Stimulated activated CD8-positive, alpha-beta memory T cell treated with anti-CD3 and anti-CD28 coated beads, Interleukin-4, amount 100 ng/mL, for 48 hours (primary cell): ENCODE results near the gene PMM2.
"Not testable (repeated sequence)": the region's sequence is repeated elsewhere in the genome, so short reads cannot be mapped to it uniquely, and the experiment has no call there.

Experiments used
- DNase-seq: peaks from one replicate; pipeline ENCODE4 v3.0.0-alpha.2; 2020

The PMM2 gene

GRCh38 chr16:8869212-8869987 is 71.8 kb downstream of the PMM2 start:
- DNase-seq: no peak

DNA sequence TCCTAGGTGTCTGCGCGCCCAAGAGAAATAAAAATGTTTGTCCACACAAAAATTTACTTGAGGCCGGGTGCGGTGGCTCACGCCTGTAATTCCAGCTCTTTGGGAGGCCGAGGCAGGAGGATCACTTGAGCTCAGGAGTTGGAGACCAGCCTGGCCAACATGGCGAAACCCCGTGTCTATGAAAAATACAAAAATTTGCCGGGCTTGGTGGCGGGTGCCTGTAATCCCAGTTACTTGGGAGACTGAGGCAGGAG is 72.3 kb downstream of the PMM2 start:
- not testable (repeated sequence) for DNase-seq

GRCh38 chr16:8872071-8872470 is 74.4 kb downstream of the PMM2 start:
- DNase-seq: no peak

DNA sequence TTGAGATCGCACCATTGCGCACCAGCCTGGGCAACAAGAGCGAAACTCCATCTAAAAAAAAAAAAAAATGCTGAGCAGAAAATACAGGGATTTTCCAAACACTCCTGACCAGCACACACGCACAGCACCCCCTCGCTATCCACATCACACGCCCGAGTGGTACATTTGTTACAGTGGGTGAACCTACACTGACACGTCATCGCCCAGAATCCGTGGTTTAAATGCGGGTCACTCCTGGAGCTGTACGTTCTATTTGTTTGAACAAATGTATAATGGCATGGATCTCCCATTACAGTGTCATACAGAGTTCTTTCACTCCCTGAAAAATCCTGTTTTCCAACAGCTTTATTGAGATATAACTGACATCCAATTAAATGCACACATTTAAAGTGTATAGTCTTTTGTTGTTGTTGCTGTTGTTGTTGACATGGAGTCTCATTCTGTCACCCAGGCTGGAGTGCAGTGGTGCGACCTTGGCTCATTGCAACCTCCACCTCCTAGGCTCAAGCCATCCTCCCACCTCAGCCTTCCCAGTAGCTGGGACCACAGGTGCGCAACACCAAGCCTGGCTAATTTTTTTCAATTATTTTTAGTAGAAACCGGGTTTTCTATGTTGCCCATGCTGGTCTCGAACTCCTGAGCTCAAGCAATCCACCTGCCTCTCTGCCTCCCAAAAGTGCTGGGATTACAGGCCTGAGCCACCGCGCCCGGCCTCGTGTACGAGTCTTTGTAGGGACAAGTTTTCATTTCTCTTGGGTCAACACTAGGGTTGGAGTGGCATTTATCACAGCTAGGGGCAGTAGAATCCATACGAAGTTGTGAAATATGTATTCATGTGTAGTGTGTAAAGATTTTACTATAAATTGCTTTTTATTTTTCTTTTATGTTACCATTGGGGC is 75.6 kb downstream of the PMM2 start:
- no peak for DNase-seq

GRCh38 chr16:8873866-8874195 is 76.2 kb downstream of the PMM2 start:
- not testable (repeated sequence) for DNase-seq

GRCh38 chr16:8874388-8874787 is 76.7 kb downstream of the PMM2 start:
- DNase-seq: no peak

DNA sequence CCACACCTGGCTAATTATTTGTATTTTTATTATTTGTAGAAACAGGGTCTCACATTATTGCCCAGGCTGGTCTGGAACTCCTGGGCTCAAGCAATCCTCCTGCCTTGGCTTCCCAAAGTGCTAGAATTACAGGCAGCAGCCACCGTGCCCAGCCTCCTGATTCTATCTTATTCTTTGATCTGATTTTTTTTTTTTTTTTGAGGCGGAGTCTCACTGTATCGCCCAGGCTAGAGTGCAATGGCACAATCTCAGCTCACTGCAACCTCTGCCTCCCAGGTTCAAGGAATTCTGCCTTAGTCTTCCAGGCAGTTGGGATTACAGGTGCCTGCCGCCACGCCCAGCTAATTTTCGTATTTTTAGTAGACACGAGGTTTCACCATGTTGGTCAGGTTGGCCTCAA is 77.7 kb downstream of the PMM2 start:
- DNase-seq: not testable (repeated sequence)

GRCh38 chr16:8877894-8878522 is 80.4 kb downstream of the PMM2 start:
- DNase-seq: no peak

DNA sequence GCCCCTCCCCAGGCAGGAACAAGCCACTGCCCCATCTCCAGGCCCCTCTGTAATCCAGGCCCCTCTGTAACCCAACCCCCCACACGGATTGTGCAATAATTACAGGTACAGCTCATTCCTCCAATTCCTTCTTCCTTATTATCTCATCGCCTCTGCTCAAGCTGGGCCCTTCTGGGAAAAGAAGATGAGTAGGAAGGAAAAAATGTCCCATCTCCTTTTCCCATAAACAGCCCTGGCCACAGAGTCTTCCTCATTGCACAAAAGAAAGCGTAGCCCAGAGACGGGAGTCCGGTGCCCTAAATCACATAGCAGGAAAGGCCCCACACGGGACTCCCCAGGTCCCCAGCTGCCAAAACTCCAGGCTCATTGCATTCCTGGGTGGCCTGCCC is 80.9 kb downstream of the PMM2 start:
- DNase-seq: no peak

- DNase-seq: no peak
These were observed 83.3 kb downstream of the PMM2 start for GRCh38 chr16:8880839-8881510.

DNA sequence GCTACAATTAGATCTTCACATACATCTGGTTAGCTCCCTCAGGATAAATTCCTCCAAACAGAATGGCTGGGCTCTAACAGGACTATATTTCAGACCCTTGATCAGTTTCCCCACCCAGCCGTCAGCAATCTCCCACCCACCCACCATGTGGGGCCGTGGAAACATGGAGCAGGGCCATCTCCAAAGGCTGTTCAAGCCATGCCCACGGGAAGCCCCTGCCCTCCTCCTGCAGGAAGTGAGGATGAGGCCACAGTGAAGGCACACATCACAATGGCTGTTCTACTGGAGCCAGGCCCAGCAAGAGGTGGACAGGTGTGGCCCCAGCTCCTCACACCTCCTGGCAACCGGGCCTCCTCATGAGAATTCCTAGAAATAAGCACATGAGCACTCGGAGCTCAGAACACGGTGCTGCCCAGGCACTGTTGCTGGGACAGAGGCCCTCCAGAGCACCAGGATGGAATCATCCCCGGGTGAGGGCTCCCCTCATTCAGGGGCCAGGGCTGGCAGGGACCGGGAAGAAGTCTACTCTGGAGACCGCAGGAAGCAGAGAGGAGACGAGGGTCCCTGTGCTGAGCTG is 84.5 kb downstream of the PMM2 start, which contains the start of gene LITAFD:
TSS of gene LITAFD (plus strand) at position 311 of the 577 bp plus-strand sequence. CDS start 2,005 bp downstream, outside the sequence.
- no peak for DNase-seq

- DNase-seq: no peak
These were observed 85.2 kb downstream of the PMM2 start for GRCh38 chr16:8882725-8883377.

DNA sequence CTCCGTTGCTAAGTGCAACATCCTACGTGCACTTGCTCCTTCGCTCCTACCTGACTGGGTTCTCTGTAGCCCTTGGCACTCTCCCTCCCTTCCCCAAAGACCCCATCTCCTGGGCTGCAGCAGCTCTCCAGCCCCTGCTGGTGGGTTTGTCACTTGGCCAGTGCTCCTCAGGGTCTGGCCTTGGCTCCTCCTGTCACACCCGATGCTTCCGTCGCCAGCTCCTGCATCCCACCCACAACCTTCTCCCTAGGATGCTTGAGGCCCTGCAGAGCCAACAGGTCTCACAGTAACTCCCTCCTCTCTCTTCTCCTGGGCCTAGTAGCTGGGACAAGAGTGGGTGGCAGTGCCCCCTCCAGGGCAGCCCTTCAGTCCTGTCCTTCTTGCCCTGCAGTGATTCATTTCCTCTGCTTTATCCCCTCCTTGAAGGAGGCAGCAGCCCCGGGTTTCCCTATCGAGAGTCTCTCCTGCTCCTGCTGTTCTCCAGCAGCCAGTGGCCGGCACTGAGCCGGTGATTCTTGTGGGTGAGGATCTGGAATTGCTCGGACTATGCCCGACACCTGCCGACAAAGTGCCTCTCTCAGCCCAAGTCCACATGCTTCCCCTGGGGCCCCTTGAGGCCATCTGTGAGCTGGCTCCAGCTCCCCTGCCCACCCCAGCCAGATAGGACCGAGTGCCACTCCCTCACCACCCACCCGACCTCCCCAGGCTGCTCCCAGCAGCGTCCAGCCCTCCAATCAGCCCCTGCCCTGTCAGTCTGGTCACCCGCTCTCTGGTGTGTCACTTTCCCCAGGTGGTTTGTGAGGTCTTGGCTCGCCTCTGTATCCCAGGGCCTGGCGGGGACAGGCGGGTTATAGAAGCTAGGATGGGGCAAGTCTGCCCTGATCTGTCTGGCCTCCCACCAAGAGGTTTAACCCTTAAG is 88.3 kb downstream of the PMM2 start:
- no peak for DNase-seq

GRCh38 chr16:8886593-8887430 is 89.2 kb downstream of the PMM2 start:
- DNase-seq: no peak

DNA sequence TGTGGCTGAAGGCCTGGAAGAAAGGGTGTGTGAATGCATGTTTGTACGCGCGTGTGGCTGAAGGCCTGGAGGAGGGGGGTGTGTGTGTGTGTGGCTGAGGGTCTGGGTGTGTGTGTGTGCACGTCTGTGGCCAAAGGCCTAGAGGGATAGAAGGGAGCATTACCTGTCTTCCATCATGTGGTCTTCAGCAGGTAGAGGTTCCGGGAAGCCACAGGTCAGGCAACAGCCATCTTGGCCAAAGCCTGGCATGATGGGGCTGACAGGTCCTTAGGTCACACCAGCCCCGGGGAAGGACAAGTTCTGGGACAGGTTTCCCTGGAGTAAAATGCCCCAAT is 89.8 kb downstream of the PMM2 start:
- DNase-seq: no peak

DNA sequence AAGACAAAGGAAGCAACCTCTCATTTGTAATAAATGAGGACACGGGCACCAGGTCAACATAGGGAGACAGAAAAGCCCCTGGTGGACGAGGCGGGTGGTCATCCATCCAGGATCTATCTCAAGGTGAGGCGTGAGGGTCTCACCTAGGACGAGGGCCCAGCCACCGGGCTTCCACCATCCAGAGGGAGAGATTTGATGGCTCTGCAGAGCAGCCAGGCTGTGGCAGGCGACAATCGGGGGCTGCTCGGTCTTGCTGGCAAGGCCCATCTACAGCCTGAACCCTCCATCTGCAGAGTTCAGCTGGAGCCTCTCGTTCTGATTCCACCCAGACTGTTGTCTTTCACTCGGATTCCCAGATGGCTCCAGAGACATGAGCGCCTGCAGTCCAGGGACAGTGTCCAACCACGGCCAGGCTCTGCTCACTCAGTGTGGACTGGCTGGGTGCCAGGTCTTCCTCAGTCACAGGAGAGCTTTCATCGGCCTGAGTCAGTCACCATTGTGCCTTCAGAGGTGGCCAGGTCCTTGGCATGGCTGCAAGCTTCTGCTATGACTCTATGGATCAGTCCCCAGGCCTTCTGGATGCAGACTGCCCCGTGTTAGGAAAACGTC is 90.4 kb downstream of the PMM2 start:
- no peak for DNase-seq

DNA sequence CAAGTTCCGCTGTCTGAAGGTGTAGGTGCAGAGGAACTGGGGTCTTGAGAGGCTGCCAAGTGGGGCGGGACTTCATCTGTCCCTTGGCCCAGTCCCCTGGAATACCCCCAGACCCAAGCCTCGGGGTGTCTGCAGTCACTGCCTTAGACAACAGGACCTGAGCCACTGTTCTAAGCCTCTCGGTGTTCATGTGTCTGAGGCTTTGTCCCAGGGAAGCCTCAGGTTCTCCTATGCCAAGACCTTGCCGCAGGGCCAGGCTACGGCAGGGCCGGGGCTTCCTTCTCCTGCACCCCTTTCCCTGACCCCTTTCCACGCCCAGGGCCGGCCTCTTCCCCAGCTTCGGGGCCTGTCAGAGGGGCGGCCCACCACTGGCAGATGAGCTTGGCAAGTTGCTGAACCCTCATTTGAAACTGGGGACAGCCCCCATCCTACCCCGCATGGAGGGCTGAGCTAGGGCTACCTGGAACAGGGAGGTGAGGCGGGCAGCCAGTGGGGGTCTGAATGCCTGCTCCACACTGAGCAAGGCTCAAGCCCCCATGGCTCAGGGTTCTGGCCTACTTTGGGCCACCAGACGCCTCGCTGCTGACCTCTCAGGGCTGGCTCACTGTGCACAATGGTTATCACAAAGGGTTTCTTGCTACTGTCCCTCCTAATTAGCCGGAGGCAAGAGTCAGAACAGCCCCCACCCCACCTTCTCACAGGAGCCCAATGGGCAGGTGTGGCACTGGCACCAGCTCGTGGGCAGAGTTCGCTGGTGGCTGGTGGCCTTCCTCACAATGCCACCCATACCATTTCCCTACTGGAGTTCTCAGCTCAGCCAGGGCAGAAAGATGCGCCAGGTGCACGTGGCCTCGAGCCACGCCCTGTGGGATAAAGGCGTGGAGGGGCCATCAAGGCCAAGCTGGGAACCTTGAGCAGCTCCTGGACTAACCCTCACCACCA is 91.6 kb downstream of the PMM2 start:
- no peak for DNase-seq

GRCh38 chr16:8889893-8890548 is 92.4 kb downstream of the PMM2 start:
- DNase-seq: no peak
